Neural cell (in vitro differentiated cells): ENCODE results near the gene RFX3.

ENCODE experiments used
- EP300 ChIP-seq: fragments of 450-650 bp; conservative IDR thresholded peaks from 2 replicates; pipeline ENCODE4 v1.6.1; 2014; ENCODE audit warnings: antibody characterized with exemption, mild to moderate bottlenecking, moderate library complexity; ENCODE audit not compliant: poor library complexity, severe bottlenecking
- EZH2 ChIP-seq: fragments of 200-600, 300-800 bp; shearing (Covaris generic), sonication (generic); IDR thresholded peaks from 2 replicates; pipeline ENCODE4 v1.6.1; 2014; ENCODE audit warnings: antibody characterized with exemption, low read length, borderline replicate concordance, mild to moderate bottlenecking; ENCODE audit not compliant: insufficient read depth, poor library complexity, severe bottlenecking
- MXI1 ChIP-seq: fragments of 450-650 bp; conservative IDR thresholded peaks from 2 replicates; pipeline ENCODE4 v1.6.1; 2014; ENCODE audit warnings: antibody characterized with exemption, mild to moderate bottlenecking; ENCODE audit not compliant: poor library complexity, severe bottlenecking
- POLR2AphosphoS5 ChIP-seq: IDR thresholded peaks from 2 replicates; pipeline ENCODE4 v1.6.1; 2012
- RAD21 ChIP-seq: fragments of 450-650 bp; conservative IDR thresholded peaks from 2 replicates; pipeline ENCODE4 v1.6.1; 2014; ENCODE audit warnings: antibody characterized with exemption, mild to moderate bottlenecking, moderate library complexity
- SMC3 ChIP-seq: fragments of 450-650 bp; conservative IDR thresholded peaks from 2 replicates; pipeline ENCODE4 v1.6.1; 2014; ENCODE audit warnings: antibody characterized with exemption, mild to moderate bottlenecking, moderate library complexity; ENCODE audit not compliant: poor library complexity
- TAF1 ChIP-seq: IDR thresholded peaks from 2 replicates; pipeline ENCODE4 v1.6.1; 2012; ENCODE audit warnings: low read depth
- TF ChIP-seq, protein P1 (sequence below): IDR thresholded peaks from 2 replicates; pipeline ENCODE4 v1.6.1; 2012; ENCODE audit warnings: borderline replicate concordance
- TF ChIP-seq, protein P2 (sequence below): fragments of 450-650 bp; IDR thresholded peaks from 2 replicates; pipeline ENCODE4 v1.5.1; 2014; ENCODE audit warnings: antibody characterized with exemption, mild to moderate bottlenecking, moderate library complexity; ENCODE audit not compliant: poor library complexity, severe bottlenecking

DNA sequence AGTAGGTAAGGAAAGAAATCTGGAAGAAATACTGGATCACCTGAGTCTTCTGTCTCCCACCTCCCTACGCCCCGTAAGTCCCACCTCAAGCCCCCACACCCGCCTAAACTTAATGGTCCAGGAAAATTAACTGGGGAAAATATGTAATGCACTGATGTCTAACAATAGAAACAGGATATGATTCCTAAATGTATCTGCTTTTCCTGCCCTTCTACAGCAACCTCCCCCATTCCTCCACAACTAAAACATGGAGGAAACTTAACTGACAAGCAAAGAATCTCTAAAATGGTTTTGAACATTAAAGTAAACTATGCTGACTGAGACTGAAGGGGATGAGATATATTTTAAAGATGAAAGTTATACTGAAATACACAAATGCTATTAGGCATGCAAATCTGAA lies 10.4 kb downstream of the RFX3 start:
- no peak for TF ChIP-seq EP300
- TF ChIP-seq, protein P1, sequence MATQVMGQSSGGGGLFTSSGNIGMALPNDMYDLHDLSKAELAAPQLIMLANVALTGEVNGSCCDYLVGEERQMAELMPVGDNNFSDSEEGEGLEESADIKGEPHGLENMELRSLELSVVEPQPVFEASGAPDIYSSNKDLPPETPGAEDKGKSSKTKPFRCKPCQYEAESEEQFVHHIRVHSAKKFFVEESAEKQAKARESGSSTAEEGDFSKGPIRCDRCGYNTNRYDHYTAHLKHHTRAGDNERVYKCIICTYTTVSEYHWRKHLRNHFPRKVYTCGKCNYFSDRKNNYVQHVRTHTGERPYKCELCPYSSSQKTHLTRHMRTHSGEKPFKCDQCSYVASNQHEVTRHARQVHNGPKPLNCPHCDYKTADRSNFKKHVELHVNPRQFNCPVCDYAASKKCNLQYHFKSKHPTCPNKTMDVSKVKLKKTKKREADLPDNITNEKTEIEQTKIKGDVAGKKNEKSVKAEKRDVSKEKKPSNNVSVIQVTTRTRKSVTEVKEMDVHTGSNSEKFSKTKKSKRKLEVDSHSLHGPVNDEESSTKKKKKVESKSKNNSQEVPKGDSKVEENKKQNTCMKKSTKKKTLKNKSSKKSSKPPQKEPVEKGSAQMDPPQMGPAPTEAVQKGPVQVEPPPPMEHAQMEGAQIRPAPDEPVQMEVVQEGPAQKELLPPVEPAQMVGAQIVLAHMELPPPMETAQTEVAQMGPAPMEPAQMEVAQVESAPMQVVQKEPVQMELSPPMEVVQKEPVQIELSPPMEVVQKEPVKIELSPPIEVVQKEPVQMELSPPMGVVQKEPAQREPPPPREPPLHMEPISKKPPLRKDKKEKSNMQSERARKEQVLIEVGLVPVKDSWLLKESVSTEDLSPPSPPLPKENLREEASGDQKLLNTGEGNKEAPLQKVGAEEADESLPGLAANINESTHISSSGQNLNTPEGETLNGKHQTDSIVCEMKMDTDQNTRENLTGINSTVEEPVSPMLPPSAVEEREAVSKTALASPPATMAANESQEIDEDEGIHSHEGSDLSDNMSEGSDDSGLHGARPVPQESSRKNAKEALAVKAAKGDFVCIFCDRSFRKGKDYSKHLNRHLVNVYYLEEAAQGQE = no peak
- no peak for TF ChIP-seq EZH2
- TF ChIP-seq, protein P2, sequence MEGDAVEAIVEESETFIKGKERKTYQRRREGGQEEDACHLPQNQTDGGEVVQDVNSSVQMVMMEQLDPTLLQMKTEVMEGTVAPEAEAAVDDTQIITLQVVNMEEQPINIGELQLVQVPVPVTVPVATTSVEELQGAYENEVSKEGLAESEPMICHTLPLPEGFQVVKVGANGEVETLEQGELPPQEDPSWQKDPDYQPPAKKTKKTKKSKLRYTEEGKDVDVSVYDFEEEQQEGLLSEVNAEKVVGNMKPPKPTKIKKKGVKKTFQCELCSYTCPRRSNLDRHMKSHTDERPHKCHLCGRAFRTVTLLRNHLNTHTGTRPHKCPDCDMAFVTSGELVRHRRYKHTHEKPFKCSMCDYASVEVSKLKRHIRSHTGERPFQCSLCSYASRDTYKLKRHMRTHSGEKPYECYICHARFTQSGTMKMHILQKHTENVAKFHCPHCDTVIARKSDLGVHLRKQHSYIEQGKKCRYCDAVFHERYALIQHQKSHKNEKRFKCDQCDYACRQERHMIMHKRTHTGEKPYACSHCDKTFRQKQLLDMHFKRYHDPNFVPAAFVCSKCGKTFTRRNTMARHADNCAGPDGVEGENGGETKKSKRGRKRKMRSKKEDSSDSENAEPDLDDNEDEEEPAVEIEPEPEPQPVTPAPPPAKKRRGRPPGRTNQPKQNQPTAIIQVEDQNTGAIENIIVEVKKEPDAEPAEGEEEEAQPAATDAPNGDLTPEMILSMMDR = no peak
- TF ChIP-seq MXI1 = no peak
- TF ChIP-seq POLR2AphosphoS5 = no peak
- TF ChIP-seq SMC3 = no peak
- TF ChIP-seq TAF1 = no peak
- TF ChIP-seq RAD21 = no peak
